Astrocyte (in vitro differentiated cells and primary cell): Measurements from ENCODE around the gene ADD1. TPM values are rescaled to one million over a fixed set of nuclear protein-coding genes. Genes with fewer than 3 reads are reported as not detected.
A peak's percentile ranks its signal among the peaks of the same experiment; 100 is the strongest.

ENCODE experiments used
- DNase-seq: peaks from one replicate; pipeline ENCODE4 v3.0.0-alpha.2; 2010; ENCODE audit warnings: low read depth
- FAIRE-seq: peaks from 2 replicates; lab custom pipeline; 2011; peaks lifted over from hg19 to GRCh38; lab: Jason Lieb, UNC
- H2AFZ ChIP-seq: 2 replicates; pipeline ENCODE4 v1.6.0; 2012; ENCODE audit warnings: low read depth, low read length, inconsistent platforms
- H3K27ac ChIP-seq: 2 replicates; pipeline ENCODE4 v1.5.1; 2011; ENCODE audit warnings: low read depth, low read length, inconsistent platforms
- H3K27me3 ChIP-seq: 2 replicates; pipeline ENCODE4 v1.6.0; 2011; ENCODE audit warnings: low read length, inconsistent platforms; ENCODE audit not compliant: insufficient read depth
- H3K36me3 ChIP-seq: 2 replicates; pipeline ENCODE4 v1.5.1; 2011; ENCODE audit warnings: low read length, inconsistent platforms; ENCODE audit not compliant: insufficient read depth
- H3K4me1 ChIP-seq: 2 replicates; pipeline ENCODE4 v1.5.1; 2011; ENCODE audit warnings: low read length, inconsistent platforms; ENCODE audit not compliant: insufficient read depth
- H3K4me2 ChIP-seq: 2 replicates; pipeline ENCODE4 v1.6.0; 2012; ENCODE audit warnings: low read length, inconsistent platforms
- H3K4me3 ChIP-seq: 2 replicates; pipeline ENCODE4 v1.5.1; 2011; ENCODE audit warnings: low read depth, mild to moderate bottlenecking, low read length, inconsistent platforms; ENCODE audit not compliant: insufficient read depth
- H3K79me2 ChIP-seq: 2 replicates; pipeline ENCODE4 v1.6.0; 2012; ENCODE audit warnings: mild to moderate bottlenecking, low read length, inconsistent platforms; ENCODE audit not compliant: insufficient read depth
- H3K9ac ChIP-seq: 2 replicates; pipeline ENCODE4 v1.6.0; 2012; ENCODE audit warnings: mild to moderate bottlenecking, low read length, inconsistent platforms
- H3K9me3 ChIP-seq: 2 replicates; pipeline ENCODE4 v1.5.1; 2012; ENCODE audit warnings: low read depth, mild to moderate bottlenecking, low read length, inconsistent platforms; ENCODE audit not compliant: insufficient read depth
- H4K20me1 ChIP-seq: 2 replicates; pipeline ENCODE4 v1.6.0; 2012; ENCODE audit warnings: low read length, inconsistent platforms; ENCODE audit not compliant: insufficient read depth
- H3K27ac Mint-ChIP-seq: one replicate; pipeline ENCODE4 v1.8.0; 2021; ENCODE audit warnings: mild to moderate bottlenecking, mixed read lengths; ENCODE audit not compliant: unreplicated experiment
- H3K27me3 Mint-ChIP-seq: one replicate; pipeline ENCODE4 v1.8.0; 2021; ENCODE audit warnings: low read depth, mixed read lengths; ENCODE audit not compliant: unreplicated experiment
- H3K36me3 Mint-ChIP-seq: one replicate; pipeline ENCODE4 v1.8.0; 2021; ENCODE audit warnings: low read depth, mixed read lengths; ENCODE audit not compliant: unreplicated experiment
- H3K4me1 Mint-ChIP-seq: one replicate; pipeline ENCODE4 v1.8.0; 2021; ENCODE audit warnings: low read depth, mixed read lengths; ENCODE audit not compliant: unreplicated experiment
- H3K4me3 Mint-ChIP-seq: one replicate; pipeline ENCODE4 v1.8.0; 2021; ENCODE audit warnings: mild to moderate bottlenecking, moderate library complexity, mixed read lengths; ENCODE audit not compliant: unreplicated experiment
- H3K9me3 Mint-ChIP-seq: one replicate; pipeline ENCODE4 v1.8.0; 2021; ENCODE audit warnings: mild to moderate bottlenecking, mixed read lengths; ENCODE audit not compliant: unreplicated experiment
- CTCF ChIP-seq: IDR thresholded peaks from 2 replicates; pipeline ENCODE4 v1.5.1; 2011; ENCODE audit warnings: low read depth, mild to moderate bottlenecking, inconsistent platforms, low read length, moderate library complexity; ENCODE audit not compliant: insufficient read depth
- EZH2 ChIP-seq: IDR thresholded peaks from 2 replicates; pipeline ENCODE4 v1.6.1; 2012; ENCODE audit warnings: mild to moderate bottlenecking, low read length, inconsistent platforms; ENCODE audit not compliant: insufficient read depth
- total RNA-seq: library from RNA; stranded (reverse); gene quantifications from 2 replicates; pipeline ENCODE4 v1.2.1, GENCODE V29; 2021

Gene ADD1
- total RNA-seq, 1 donor from 2014 or later: 280 TPM

DNA sequence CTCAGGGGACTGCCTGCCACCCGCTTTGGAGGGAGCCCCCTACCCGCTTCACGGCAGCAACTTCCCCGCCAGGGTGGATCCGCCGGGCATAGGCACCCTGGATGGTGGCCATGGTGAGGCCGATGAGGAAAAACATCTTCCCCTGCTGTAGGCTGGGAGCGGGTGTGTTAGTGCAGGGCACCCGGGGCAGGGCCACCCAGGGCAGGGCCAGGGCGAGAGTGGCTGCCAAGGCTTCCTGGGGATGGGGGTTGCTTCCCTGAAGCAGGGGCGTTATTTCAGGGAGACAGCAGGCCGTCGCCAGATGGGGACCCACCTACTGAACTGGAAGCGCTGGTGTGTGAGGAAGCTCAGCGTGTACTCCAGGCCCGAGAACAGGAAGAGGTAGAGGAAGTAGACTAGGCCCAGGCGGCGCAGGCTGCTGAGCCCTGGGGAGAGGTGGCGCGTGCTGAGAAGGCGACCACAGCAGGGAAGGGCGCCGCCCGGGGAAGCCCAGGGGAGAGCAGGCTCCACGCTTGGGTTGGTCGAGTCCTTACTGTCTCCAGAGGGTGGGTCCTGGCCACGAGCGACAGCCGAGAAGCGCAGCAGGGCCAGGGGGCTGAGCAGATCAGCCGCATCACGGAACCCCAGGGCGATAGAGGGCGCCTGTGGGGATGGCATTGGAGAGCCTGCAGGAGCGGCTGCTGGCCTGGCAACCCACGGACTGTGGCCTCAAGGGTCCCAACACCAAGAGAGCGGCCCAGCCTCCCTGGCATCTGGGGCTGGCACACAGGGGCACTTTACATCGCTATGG is 88.1 kb downstream of the ADD1 start:
- no peak overlapping the region for H3K27ac ChIP-seq
- H3K4me1 Mint-ChIP-seq: peaks cover 18% of the 10 kb centered on the region
- H3K4me3 ChIP-seq: no peak overlapping the region
- H3K4me3 Mint-ChIP-seq: no peak overlapping the region
- no peaks in the 10 kb centered on the region for H3K9me3 ChIP-seq
- H3K36me3 ChIP-seq: peaks cover 13% of the 10 kb centered on the region
- H2AFZ ChIP-seq: no peak overlapping the region
- no peaks in the 10 kb centered on the region for H3K9me3 Mint-ChIP-seq
- H4K20me1 ChIP-seq: peaks cover 58% of the 10 kb centered on the region
- H3K9ac ChIP-seq: no peak overlapping the region
- peaks cover 46% of the 10 kb centered on the region for H3K79me2 ChIP-seq
- FAIRE-seq (no peak), DNase-seq (no peak)
- peaks cover 34% of the 10 kb centered on the region for H3K4me1 ChIP-seq
- peaks cover 11% of the 10 kb centered on the region for H3K36me3 Mint-ChIP-seq
- peak overlapping the region; percentile 58 for H3K27ac Mint-ChIP-seq
- no peaks in the 10 kb centered on the region for H3K27me3 ChIP-seq
- TF ChIP-seq CTCF (no peak), EZH2 (no peak)
- no peak overlapping the region for H3K4me2 ChIP-seq
- no peaks in the 10 kb centered on the region for H3K27me3 Mint-ChIP-seq

DNA sequence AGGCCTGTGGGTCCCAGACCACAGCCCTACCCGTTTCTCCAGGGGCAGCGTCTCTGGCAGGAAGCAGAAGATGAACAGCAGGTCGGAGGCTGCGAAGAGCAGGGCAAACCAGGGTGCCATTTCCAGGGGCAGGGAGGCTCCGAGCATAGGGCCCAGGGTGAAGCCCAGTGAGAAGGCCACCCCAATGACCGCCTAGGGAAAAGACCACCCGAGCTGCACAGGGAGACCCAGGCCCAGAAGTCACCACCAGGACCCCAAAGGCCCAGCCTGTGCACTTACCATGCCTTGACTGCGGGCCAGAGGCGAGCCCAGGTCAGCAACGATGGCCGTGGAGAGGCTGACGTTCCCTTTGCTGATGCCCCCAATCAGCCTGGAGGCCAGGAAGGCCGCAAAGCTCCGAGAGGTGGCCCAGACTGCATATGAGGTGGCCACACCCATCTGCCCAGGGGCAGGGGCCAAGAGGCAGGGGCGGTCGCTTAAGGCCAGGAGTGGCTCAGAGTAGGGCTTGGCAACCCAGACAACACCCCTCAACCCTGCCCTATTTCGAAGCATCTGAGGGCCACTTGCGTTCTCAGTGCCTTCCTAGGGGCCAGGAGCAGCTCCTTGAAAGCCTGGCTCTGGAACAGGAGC is 88.8 kb downstream of the ADD1 start:
- Histone ChIP-seq H3K4me2 (peak overlapping the region; percentile 93), H3K27ac (no peak overlapping the region), H3K36me3 (peaks cover 12% of the 10 kb centered on the region), H3K4me1 (peaks cover 41% of the 10 kb centered on the region), H3K4me3 (peak overlapping the region; percentile 63), H4K20me1 (peaks cover 65% of the 10 kb centered on the region), H3K79me2 (peaks cover 48% of the 10 kb centered on the region), H2AFZ (no peak overlapping the region), H3K27me3 (no peaks in the 10 kb centered on the region), H3K9ac (no peak overlapping the region), H3K9me3 (no peaks in the 10 kb centered on the region)
- Mint-ChIP-seq H3K36me3 (peaks cover 11% of the 10 kb centered on the region), H3K4me3 (peak overlapping the region; percentile 92), H3K9me3 (no peaks in the 10 kb centered on the region), H3K27me3 (no peaks in the 10 kb centered on the region), H3K4me1 (peaks cover 23% of the 10 kb centered on the region), H3K27ac (peak overlapping the region; percentile 85)
- FAIRE-seq: no peak
- TF ChIP-seq EZH2 (no peak), CTCF (no peak)
- no peak for DNase-seq
